SW480 (cell line): Measurements from ENCODE around the gene G6PC2.
"Not testable (repeated sequence)": the region's sequence is repeated elsewhere in the genome, so short reads cannot be mapped to it uniquely, and the experiment has no call there.

Source experiments
- DNase-seq: peaks from one replicate; pipeline ENCODE4 v3.0.0-alpha.2; 2016; ENCODE audit warnings: low spot score

The G6PC2 gene

GRCh38 chr2:168901003-168901402 lies at the start of gene G6PC2:
Gene G6PC2 (plus strand): TSS chr2:168901291. CDS start chr2:168901332, 41 bp downstream.
- DNase-seq: no peak

GRCh38 chr2:168851674-168852320 lies 49.3 kb upstream of the G6PC2 start:
- no peak for DNase-seq

GRCh38 chr2:168852481-168852880 lies 48.6 kb upstream of the G6PC2 start:
- no peak for DNase-seq

GRCh38 chr2:168853471-168853870 lies 47.6 kb upstream of the G6PC2 start:
- DNase-seq: no peak

- no peak for DNase-seq
Measured at GRCh38 chr2:168854651-168855050, 46.4 kb upstream of the G6PC2 start.

GRCh38 chr2:168855601-168856000 lies 45.5 kb upstream of the G6PC2 start:
- DNase-seq: no peak

GRCh38 chr2:168858146-168858545 lies 42.9 kb upstream of the G6PC2 start:
- no peak for DNase-seq

- DNase-seq: not testable (repeated sequence)
Measured at GRCh38 chr2:168867164-168867563, 33.9 kb upstream of the G6PC2 start.

GRCh38 chr2:168870369-168870768 lies 30.7 kb upstream of the G6PC2 start:
- DNase-seq: not testable (repeated sequence)

- not testable (repeated sequence) for DNase-seq
Measured at GRCh38 chr2:168870824-168871223, 30.3 kb upstream of the G6PC2 start.

- DNase-seq: no peak
Measured at GRCh38 chr2:168874368-168875054, 26.6 kb upstream of the G6PC2 start.

- not testable (repeated sequence) for DNase-seq
Measured at GRCh38 chr2:168882163-168882562, 18.9 kb upstream of the G6PC2 start.

GRCh38 chr2:168884975-168885374 lies 16.1 kb upstream of the G6PC2 start:
- no peak for DNase-seq

- peak; percentile 7 for DNase-seq
Measured at GRCh38 chr2:168889635-168890005, 11.5 kb upstream of the G6PC2 start.

GRCh38 chr2:168890006-168890782 lies 10.9 kb upstream of the G6PC2 start, which contains the start of gene SPC25:
Gene SPC25 (minus strand): TSS chr2:168890430. CDS start chr2:168889519, 911 bp downstream.
- peak; percentile 91 for DNase-seq

GRCh38 chr2:168892327-168892726 lies 8.8 kb upstream of the G6PC2 start:
- no peak for DNase-seq

GRCh38 chr2:168894101-168894500 lies 7.0 kb upstream of the G6PC2 start:
- DNase-seq: no peak

GRCh38 chr2:168894720-168895119 lies 6.4 kb upstream of the G6PC2 start:
- no peak for DNase-seq

GRCh38 chr2:168895771-168896170 lies 5.3 kb upstream of the G6PC2 start:
- no peak for DNase-seq

GRCh38 chr2:168896783-168897182 lies 4.3 kb upstream of the G6PC2 start:
- DNase-seq: no peak

GRCh38 chr2:168897449-168897848 lies 3.6 kb upstream of the G6PC2 start:
- DNase-seq: no peak

GRCh38 chr2:168903888-168904287 lies 2.8 kb downstream of the G6PC2 start:
- DNase-seq: no peak

GRCh38 chr2:168904358-168904757 lies 3.3 kb downstream of the G6PC2 start:
- DNase-seq: no peak
